Ovary (tissue), 9 donors: ENCODE measurements around the gene WDR93. TPM values are rescaled to one million over a fixed set of nuclear protein-coding genes. Genes with fewer than 3 reads are reported as not detected.

Experiments used
- DNase-seq, 5 donors: peaks; one replicate each; pipeline ENCODE4 v3.0.0-alpha.2; 2019 to 2020
- H3K27ac ChIP-seq, 2 donors: fragments of 200-600 bp; one replicate each; pipeline versions ENCODE4 v1.5.1 to v1.8.0; 2019 to 2022
- H3K27me3 ChIP-seq: fragments of 200-600 bp; one replicate; pipeline ENCODE4 v1.8.0; 2022
- H3K36me3 ChIP-seq: fragments of 200-600 bp; sonication (generic); one replicate; pipeline ENCODE4 v1.5.1; 2019
- H3K4me1 ChIP-seq: one replicate; pipeline ENCODE4 v1.8.1; 2013; ENCODE audit warnings: mild to moderate bottlenecking, moderate library complexity; ENCODE audit not compliant: insufficient read depth
- H3K4me3 ChIP-seq: fragments of 200-600 bp; sonication (generic); one replicate; pipeline ENCODE4 v1.5.1; 2017
- H3K9me3 ChIP-seq, 2 donors: fragments of 200-600 bp in 1 of 2; sonication (generic) in 1 of 2; one replicate each; pipeline versions ENCODE4 v1.5.1 to v1.8.1; 2013 to 2019; ENCODE audit warnings: mild to moderate bottlenecking in 1 of 2, moderate library complexity in 1 of 2
- CTCF ChIP-seq, 3 donors: fragments of 450-650 bp in 2 of 3; fragments of 200-600 bp in 1 of 3; IDR thresholded peaks; one replicate each; pipeline versions ENCODE4 v1.5.1 to v1.8.0; 2016 to 2022; ENCODE audit warnings: antibody characterized with exemption in 3 of 3, mild to moderate bottlenecking in 1 of 3
- EP300 ChIP-seq: sonication (generic); formaldehyde crosslinking; IDR thresholded peaks from one replicate; pipeline ENCODE4 v1.6.1; 2017; ENCODE audit warnings: antibody characterized with exemption
- POLR2A ChIP-seq: fragments of 450-650 bp; IDR thresholded peaks from one replicate; pipeline ENCODE4 v1.6.1; 2017; ENCODE audit warnings: antibody characterized with exemption, mild to moderate bottlenecking, moderate library complexity
- WGBS, 3 donors: extraction: QIAGEN DNeasy Blood & Tissue Kit in 1 of 3; methylation state at CpG; one replicate each; pipeline versions ENCODE4 v1.1.5 to v1.1.7; 2013 to 2017; 5-methylcytosine and 5-hydroxymethylcytosine counted together
- intact Hi-C, 4 donors: fragments of 100-400 bp; cut with DNase I; formaldehyde crosslinking; loops; one replicate each; pipeline versions ENCODE4 v1.11.0 to v1.15.1; 2022 to 2023
- polyA plus RNA-seq, 2 donors: library from polyadenylated mRNA; stranded (reverse); fragments of 200-250 nt in 1 of 2; fragments of 350-450 nt in 1 of 2; fragmentation: Illumina TruSeq in 1 of 2; extraction: RNeasy Lipid Tissue Mini Kit (QIAGEN cat#74804) in 1 of 2; gene quantifications; one replicate each; pipeline ENCODE4 v1.2.3, GENCODE V29; 2013 to 2014
- total RNA-seq, 7 donors: library from RNA; depleted of rRNA in 2 of 7; stranded (reverse); fragments of >200 nt in 2 of 7; fragmentation: NEBNext Ultra II Directional in 3 of 7; extraction: Animal tissue kit (Norgen Biotek cat#: 25700) in 3 of 7; gene quantifications; one replicate each; pipeline versions ENCODE4 v1.1.0 to v1.2.4, GENCODE V29; 2016 to 2023
- donor health status: DM: no; HTN: no; CAD: no; lungs with moderate emphysema.
- donor health status: DM: no; HTN: no; CAD: no.
- donor health status: Bipolar disorder and iron deficiency.
- donor health status: DM: yes; HTN: yes; CAD: no.
- donor health status: DM: no; HTN: no; CAD: no.
- donor health status: DM: yes; HTN: yes; CAD: no.

Gene WDR93
- total and polyA plus RNA-seq, 9 donors, result 0.23 to 3.2 (median 0.46) TPM; not detected in 1

GRCh38 chr15:89657686-89658200, 32.9 kb upstream of the WDR93 start:
- WGBS, 3 donors, result 83 to 88% (median 83%) methylated on average over 5 of the region's 5 CpGs

GRCh38 chr15:89659295-89659694, 31.3 kb upstream of the WDR93 start:
- DNase-seq, result no peak
- Histone ChIP-seq H3K27ac (no peak overlapping the region), H3K4me1 (peaks cover 7% of the 10 kb centered on the region), H3K9me3 (no peaks in the 10 kb centered on the region), H3K36me3 (no peaks in the 10 kb centered on the region), H3K4me3 (no peak overlapping the region), H3K27me3 (no peaks in the 10 kb centered on the region)
- WGBS, 3 donors, result 84 to 89% (median 88%) methylated on average over 2 of the region's 2 CpGs
- TF ChIP-seq POLR2A (no peak), CTCF (IDR thresholded peaks at IDR 0.05) (no peak), EP300 (no peak)
- intact Hi-C loops, result no loop called here

More at GRCh38 chr15:89657686-89658200, 32.9 kb upstream of the WDR93 start:
- no peaks in the 10 kb centered on the region for H3K36me3 ChIP-seq
- no peaks in the 10 kb centered on the region for H3K9me3 ChIP-seq
- TF ChIP-seq EP300 (no peak), POLR2A (no peak), CTCF (IDR thresholded peaks at IDR 0.05) (no peak)
- H3K4me1 ChIP-seq, result peaks cover 4% of the 10 kb centered on the region
- no peak for DNase-seq
- H3K27ac ChIP-seq, result no peak overlapping the region
- no peak overlapping the region for H3K4me3 ChIP-seq
- H3K27me3 ChIP-seq, result no peaks in the 10 kb centered on the region
- intact Hi-C loops, result no loop called here

DNA sequence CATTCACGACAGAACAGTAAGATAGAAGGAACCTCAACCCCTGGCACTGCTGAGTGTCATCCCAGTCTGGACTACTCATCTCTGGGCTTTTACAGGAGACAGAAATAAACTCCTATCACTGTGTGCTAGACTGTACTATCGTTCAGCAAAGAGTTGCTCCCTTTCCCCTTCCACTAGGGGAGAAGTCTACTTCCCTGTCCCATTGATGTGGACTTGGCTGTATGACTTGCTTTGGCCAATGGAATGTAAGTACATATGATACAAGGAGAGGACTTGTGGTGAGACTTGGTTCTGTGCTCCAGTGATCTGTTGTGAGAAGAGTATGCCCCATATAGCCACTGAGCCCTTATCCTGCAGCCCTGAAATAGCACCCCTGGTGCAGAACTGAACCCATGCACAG, 30.1 kb upstream of the WDR93 start:
- Histone ChIP-seq H3K4me3 (no peak overlapping the region), H3K4me1 (peaks cover 4% of the 10 kb centered on the region), H3K36me3 (no peaks in the 10 kb centered on the region), H3K9me3 (no peaks in the 10 kb centered on the region), H3K27ac (no peak overlapping the region), H3K27me3 (no peaks in the 10 kb centered on the region)
- 75 to 87% (median 87%) methylated on average over 2 of the region's 2 CpGs for WGBS, 3 donors
- no peak for TF ChIP-seq CTCF (IDR thresholded peaks at IDR 0.05)
- no peak for TF ChIP-seq EP300
- no peak for TF ChIP-seq POLR2A
- intact Hi-C loops, result no loop called here
- no peak for DNase-seq

GRCh38 chr15:89662893-89663626, 27.6 kb upstream of the WDR93 start:
- Histone ChIP-seq H3K9me3 (no peaks in the 10 kb centered on the region), H3K36me3 (no peaks in the 10 kb centered on the region), H3K27ac (peak overlapping the region in 1 of 2 donors; percentile 61), H3K4me3 (no peak overlapping the region), H3K4me1 (peaks cover 7% of the 10 kb centered on the region), H3K27me3 (no peaks in the 10 kb centered on the region)
- intact Hi-C loops, result no loop called here
- no peak for TF ChIP-seq CTCF (IDR thresholded peaks at IDR 0.05)
- DNase-seq, result peak; percentile 73 to 81 (median 78)
- 15 to 33% (median 20%) methylated on average over 11 of the region's 11 CpGs for WGBS, 3 donors
